Epithelial cell of esophagus (primary cell): ENCODE data around the gene SH2D2A.

Experiments
- DNase-seq: peaks from one replicate; pipeline ENCODE4 v3.0.0; 2010; ENCODE audit warnings: low read depth
- H3K4me3 ChIP-seq: 2 replicates; pipeline ENCODE4 v1.5.1; 2011; ENCODE audit warnings: mild to moderate bottlenecking, low read length, control low read depth
- TF ChIP-seq, protein P1 (sequence below): IDR thresholded peaks from 2 replicates; pipeline ENCODE4 v1.5.1; 2011; ENCODE audit warnings: low read depth, mild to moderate bottlenecking, low read length, control low read depth, inconsistent platforms; ENCODE audit not compliant: insufficient read depth; ENCODE audit errors: missing control alignments

Gene SH2D2A

DNA sequence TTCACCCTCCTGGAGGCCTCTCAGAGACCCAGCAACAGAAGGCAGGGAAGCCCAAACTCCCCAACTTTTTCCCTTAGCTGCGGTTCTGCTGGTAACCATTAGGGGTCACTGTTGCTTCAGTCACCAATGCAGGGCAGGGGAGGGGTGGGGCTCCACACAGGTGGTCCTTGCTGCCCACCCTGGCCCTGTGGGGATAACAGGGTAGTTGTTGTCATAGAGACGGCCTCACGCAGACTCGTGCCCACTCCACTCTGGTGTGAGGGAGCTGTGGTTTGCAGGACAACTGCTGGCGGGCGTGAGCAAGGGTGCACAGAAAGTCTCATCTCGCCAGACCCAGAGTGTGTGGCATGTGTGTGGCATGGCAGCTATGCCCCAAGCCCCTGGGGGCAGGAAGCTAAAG, 22.3 kb upstream of the SH2D2A start:
- TF ChIP-seq, protein P1, sequence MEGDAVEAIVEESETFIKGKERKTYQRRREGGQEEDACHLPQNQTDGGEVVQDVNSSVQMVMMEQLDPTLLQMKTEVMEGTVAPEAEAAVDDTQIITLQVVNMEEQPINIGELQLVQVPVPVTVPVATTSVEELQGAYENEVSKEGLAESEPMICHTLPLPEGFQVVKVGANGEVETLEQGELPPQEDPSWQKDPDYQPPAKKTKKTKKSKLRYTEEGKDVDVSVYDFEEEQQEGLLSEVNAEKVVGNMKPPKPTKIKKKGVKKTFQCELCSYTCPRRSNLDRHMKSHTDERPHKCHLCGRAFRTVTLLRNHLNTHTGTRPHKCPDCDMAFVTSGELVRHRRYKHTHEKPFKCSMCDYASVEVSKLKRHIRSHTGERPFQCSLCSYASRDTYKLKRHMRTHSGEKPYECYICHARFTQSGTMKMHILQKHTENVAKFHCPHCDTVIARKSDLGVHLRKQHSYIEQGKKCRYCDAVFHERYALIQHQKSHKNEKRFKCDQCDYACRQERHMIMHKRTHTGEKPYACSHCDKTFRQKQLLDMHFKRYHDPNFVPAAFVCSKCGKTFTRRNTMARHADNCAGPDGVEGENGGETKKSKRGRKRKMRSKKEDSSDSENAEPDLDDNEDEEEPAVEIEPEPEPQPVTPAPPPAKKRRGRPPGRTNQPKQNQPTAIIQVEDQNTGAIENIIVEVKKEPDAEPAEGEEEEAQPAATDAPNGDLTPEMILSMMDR = peak; percentile 90
- H3K4me3 ChIP-seq = no peak overlapping the region
- DNase-seq = peak; percentile 30

- TF ChIP-seq, protein P1 = no peak
- H3K4me3 ChIP-seq = no peak overlapping the region
- no peak for DNase-seq
These were observed 20.2 kb upstream of the SH2D2A start for GRCh38 chr1:156836892-156837291.

GRCh38 chr1:156836041-156836654, 19.5 kb upstream of the SH2D2A start:
- no peak for DNase-seq
- no peak overlapping the region for H3K4me3 ChIP-seq
- TF ChIP-seq, protein P1 = no peak

DNA sequence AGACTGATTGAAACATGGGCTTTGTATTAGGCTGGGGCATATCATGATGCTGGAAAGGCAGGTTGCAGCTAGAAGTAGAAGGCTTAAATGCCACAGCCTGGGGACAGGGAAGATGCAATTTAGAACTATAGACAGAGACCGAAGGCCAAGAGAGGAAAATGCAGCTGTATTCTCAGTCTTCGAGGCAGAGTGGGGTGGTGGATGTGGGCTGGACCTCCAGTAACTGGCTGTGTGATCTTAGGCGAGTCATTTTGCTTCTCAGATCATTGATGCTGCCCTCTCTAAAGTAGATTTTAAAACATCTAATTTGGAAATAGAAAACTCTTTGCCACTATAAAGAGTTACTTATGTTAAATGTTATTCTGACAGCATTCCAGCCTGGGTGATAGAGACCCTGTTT, 17.7 kb upstream of the SH2D2A start:
- DNase-seq = no peak
- H3K4me3 ChIP-seq = no peak overlapping the region
- TF ChIP-seq, protein P1 = no peak

DNA sequence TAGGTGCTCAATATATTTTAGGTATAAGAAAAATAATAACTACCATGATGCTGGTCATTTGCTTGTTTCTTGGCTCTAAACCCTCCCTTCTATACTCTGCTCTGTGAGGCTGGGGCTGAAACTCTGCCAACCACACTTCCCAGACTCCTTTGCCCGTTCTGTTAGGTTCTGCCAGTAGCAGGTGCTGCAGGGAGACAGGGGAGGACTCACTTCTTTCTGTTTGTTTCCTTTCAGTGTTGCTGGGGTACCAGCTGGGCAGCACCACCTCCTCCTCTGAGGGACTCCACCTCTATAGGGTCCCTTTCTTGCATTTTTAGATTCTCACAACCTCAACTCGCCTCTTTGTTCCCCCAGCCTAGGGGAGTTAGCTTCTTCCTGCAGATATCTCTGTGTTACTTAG, 17.0 kb upstream of the SH2D2A start:
- TF ChIP-seq, protein P1 = no peak
- no peak overlapping the region for H3K4me3 ChIP-seq
- no peak for DNase-seq

DNA sequence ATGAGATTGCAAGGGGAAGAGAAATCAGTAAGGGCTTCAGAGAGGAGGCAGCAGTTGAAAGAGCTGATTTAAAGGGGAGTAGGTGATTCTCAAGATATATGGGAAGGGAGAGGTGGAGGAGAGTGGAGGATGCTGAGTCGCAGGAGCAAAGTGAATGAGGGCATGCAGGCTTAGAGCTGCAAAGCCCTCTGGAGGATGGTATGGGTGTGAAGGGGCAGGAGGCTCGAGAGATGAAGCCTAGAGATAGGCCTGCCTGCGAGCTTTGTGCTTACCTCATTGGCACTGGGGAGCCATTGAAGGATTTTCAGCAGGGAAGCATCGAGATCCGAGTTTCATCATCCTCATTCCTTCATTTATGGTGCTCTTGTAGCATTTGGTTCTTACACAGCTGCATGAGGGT, 15.8 kb upstream of the SH2D2A start:
- DNase-seq = no peak
- TF ChIP-seq, protein P1 = no peak
- no peak overlapping the region for H3K4me3 ChIP-seq
